ENCODE measurements around the gene ARL15.

ARL15 gene

DNA sequence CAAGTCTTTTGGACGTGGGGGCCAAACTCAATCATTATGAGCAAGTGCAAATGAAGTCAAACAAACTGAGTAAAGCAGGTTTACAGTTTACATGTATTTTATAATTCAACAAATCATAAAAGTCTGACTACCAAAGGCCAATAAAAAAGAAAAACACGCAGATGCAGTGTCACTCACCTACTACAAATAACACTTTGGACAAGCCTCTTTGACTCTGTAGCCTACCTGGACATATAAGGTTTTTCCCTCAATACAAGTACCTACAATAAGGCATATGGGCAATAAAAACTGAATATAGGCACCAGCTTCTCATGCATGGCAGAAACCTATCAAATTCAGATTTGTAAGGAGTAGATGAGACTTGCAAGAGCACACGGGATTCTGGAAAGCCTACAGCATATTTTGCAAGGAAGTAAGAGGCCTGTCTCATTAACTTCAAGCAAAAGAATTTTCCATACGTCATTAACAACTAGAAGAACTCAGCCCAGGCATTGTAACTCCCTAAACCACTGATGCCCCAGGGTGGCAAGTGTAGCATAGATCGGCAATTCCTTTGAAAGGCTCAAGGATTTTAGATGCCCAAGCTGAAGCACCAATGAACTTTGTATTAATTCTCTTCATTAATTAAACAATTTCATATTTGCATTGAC is 21.7 kb downstream of the ARL15 start:
- in situ Hi-C loops (cut with MboI; ENCODE audit: low sequenced_read_pairs, unreplicated experiment): no loop called here
- no peak for DNase-seq (ENCODE audit: low spot score)
- TF ChIP-seq CTCF (IDR thresholded peaks at IDR 0.05; ENCODE audit: borderline replicate concordance, control extremely low read depth, extremely low read depth, insufficient read depth, missing control alignments): no peak

GRCh38 chr5:54285686-54286085 is 24.7 kb downstream of the ARL15 start:
- DNase-seq (ENCODE audit: low spot score): no peak
- TF ChIP-seq CTCF (IDR thresholded peaks at IDR 0.05; ENCODE audit: borderline replicate concordance, control extremely low read depth, extremely low read depth, insufficient read depth, missing control alignments): no peak
- in situ Hi-C loops (cut with MboI; ENCODE audit: low sequenced_read_pairs, unreplicated experiment): no loop called here

- in situ Hi-C loops (cut with MboI; ENCODE audit: low sequenced_read_pairs, unreplicated experiment): no loop called here
Observed at GRCh38 chr5:54284586-54284985, 25.8 kb downstream of the ARL15 start.

GRCh38 chr5:54282876-54283275 is 27.5 kb downstream of the ARL15 start:
- TF ChIP-seq CTCF (IDR thresholded peaks at IDR 0.05; ENCODE audit: borderline replicate concordance, control extremely low read depth, extremely low read depth, insufficient read depth, missing control alignments): no peak
- in situ Hi-C loops (cut with MboI; ENCODE audit: low sequenced_read_pairs, unreplicated experiment): no loop called here
- DNase-seq (ENCODE audit: low spot score): no peak

More at GRCh38 chr5:54284586-54284985, 25.8 kb downstream of the ARL15 start:
- no peak for DNase-seq (ENCODE audit: low spot score)
- TF ChIP-seq CTCF (IDR thresholded peaks at IDR 0.05; ENCODE audit: borderline replicate concordance, control extremely low read depth, extremely low read depth, insufficient read depth, missing control alignments): no peak

DNA sequence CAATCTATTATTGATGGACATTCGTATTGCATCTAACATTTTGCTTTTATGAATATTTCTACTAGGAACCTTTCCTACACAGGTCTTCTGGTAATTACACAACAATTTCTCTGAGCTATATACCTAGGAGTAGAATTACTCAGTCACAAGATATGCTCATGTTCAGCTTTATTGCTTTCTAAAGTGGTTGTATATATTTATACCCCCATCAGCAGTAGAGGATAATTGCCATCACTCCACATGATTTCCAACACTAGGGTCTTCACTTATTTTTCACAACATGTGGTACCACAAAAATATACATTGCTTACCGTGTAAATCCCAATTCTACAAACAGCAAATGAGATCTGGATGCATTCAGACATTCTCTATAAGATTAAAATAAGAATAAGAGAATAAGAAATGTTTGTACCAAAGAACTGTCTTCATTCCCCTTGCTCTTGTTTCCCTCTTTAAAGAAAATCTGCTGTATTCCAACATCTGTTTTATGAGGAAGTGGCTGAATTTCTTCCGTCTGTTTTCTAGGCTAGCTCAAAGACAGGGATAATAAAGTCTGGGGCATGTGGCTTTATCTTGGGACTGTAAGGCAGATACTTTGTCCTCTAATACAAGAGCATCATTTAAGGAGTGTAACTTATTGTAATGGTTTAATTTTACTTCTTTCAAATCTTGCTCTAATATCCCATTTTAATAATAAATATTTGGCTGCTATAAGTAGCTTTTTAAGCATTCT is 28.2 kb downstream of the ARL15 start:
- TF ChIP-seq CTCF (IDR thresholded peaks at IDR 0.05; ENCODE audit: borderline replicate concordance, control extremely low read depth, extremely low read depth, insufficient read depth, missing control alignments): no peak
- in situ Hi-C loops (cut with MboI; ENCODE audit: low sequenced_read_pairs, unreplicated experiment): no loop called here
- DNase-seq (ENCODE audit: low spot score): no peak

- TF ChIP-seq CTCF (IDR thresholded peaks at IDR 0.05; ENCODE audit: borderline replicate concordance, control extremely low read depth, extremely low read depth, insufficient read depth, missing control alignments): no peak
- in situ Hi-C loops (cut with MboI; ENCODE audit: low sequenced_read_pairs, unreplicated experiment): no loop called here
- no peak for DNase-seq (ENCODE audit: low spot score)
Observed at GRCh38 chr5:54279960-54280359, 30.4 kb downstream of the ARL15 start.

Data from GM13976 (cell line).